Fibroblast of skin of abdomen (primary cell): ENCODE measurements around the gene RPL10L. TPM values are rescaled to one million over a fixed set of nuclear protein-coding genes. Genes with fewer than 3 reads are reported as not detected.

ENCODE experiments used
- DNase-seq: peaks from one replicate; pipeline ENCODE4 v3.0.0-alpha.2; 2013
- polyA plus RNA-seq, 2 experiments: library from polyadenylated mRNA; unstranded; fragments of 120-200 nt; gene quantifications; one replicate each; pipeline ENCODE4 v1.2.1, GENCODE V29; 2013; ENCODE audit not compliant: insufficient read length in 2 of 2

RPL10L gene
- polyA plus RNA-seq (2013, experiment 1 of 2; ENCODE audit: insufficient read length): not detected
- polyA plus RNA-seq (2013, experiment 2 of 2; ENCODE audit: insufficient read length): 0.12 TPM

DNA sequence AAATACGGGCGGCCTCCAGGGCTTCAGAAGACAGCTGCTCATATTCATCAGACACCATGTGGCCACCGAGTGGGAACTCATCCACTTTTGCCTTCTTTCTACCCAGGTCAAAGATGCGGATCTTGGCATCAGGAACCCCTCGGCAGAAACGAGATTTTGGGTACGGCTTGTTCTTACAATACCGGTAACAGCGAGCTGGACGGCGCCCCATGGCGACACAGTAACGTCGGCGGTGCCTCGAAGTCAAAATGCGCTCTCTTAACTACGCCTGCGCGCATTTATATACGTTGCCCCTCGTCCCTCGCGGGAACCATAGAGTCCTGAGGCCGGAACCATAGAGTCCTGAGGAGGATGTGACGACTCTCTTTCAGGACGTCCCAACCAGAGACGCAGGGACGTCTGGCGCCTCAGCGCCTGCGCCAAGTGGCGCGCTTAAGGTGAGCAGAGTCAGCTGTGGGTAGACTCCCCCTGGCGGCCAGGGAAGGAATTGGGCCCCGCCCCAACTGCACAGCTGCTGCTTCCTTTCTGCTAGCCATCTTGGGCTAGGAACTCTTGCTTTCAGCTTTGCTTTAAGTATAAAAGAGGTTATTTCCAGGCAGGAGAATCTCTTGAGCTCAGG is at the start of gene RPL10L:
RPL10L (minus strand) TSS at position 256 of the 619 bp plus-strand sequence; CDS start at position 211, 45 bp downstream.
- no peak for DNase-seq

DNA sequence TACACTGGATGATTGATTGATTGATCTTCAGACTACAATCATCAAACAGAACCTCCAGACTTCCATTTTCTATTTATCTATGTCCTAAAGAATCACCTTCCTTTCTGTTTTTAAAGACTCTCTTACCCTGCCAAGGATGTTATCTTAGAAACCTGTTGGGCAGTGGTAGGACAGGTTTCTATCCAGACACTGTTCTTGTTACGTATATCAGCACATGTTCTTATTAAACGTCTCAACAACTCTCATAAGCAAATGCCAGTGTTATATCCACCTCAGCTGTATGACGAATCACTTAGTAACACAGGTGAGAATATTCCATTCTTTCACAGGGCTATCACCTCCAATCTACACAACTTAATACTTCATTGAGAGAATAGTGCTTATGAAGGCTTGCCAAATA is 40.2 kb upstream of the RPL10L start:
- DNase-seq: no peak

DNA sequence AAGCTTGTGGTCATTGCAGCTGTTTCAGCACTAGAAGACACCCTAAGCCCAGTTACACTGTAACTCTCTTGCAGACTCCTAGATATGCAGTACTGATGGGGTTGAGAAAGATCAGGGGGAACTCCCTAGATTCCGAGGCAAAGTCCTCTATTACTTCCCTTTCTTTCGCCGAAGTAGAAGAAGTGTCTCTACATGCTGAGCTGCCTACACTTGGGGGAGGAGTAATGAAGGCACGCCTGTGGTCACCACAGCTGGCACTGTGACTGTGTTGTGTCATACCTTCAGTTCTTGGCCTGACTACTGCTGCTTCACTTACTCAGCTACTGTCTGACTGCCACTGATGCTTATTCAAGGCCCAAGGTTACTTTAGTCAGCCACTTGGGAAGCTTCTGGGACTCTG is 35.1 kb upstream of the RPL10L start:
- no peak for DNase-seq

DNA sequence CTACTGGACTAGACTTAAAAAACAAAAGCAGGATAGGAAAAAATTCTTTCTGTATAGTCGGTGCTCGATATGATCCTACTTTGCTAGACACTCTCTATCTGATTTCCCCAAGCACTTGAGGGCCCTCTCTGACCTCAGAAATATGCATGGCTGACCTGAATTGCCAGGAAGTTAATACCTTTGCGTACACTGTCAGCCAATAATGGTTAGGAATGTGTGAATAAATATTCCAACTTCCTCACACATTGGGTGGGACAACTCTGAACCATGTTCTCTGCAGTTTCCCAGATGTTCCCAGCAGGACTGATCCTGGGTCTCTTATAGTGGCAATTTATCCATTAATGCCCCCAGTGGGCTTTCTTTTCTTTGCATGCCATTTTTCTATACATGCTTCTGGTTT is 20.5 kb upstream of the RPL10L start:
- DNase-seq: no peak

DNA sequence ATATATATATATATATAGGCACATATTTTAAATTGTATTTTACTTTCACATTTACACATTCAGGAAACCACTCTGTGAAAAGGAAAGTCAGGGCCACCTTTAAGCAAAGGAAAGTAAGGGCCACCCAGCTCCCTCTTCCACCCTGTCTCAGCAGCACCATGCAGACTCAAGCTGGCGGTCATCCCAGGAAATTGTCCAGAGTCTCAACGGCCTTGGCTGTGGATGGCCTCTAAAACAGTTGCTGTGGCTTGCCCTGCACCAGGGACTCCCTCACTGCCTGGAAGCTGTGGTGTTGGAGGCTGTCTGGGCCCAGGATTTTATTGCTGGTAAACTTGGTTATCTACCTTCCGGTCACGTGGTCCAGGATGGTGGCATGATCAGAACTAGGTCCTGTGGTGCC is 11.8 kb upstream of the RPL10L start:
- no peak for DNase-seq

DNA sequence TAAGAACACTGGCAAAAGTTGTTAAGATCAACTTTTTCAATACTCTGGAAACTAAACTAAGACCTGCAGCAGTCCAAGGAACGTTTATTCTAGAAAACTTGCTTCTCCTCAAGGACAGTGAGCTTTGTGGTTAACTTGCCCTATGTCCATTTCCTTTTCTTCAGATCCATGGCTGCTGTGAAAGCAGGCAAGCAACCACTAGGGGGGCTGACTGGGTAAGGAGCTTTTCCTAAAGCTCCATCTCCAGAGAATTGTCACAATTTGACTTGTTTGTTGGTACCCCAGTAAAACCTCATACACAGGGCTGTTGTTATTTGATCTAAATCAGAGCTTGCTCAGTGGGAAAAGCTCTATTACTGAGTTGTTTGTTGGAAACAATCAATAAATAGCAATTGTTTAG is 10.1 kb upstream of the RPL10L start:
- DNase-seq: no peak

DNA sequence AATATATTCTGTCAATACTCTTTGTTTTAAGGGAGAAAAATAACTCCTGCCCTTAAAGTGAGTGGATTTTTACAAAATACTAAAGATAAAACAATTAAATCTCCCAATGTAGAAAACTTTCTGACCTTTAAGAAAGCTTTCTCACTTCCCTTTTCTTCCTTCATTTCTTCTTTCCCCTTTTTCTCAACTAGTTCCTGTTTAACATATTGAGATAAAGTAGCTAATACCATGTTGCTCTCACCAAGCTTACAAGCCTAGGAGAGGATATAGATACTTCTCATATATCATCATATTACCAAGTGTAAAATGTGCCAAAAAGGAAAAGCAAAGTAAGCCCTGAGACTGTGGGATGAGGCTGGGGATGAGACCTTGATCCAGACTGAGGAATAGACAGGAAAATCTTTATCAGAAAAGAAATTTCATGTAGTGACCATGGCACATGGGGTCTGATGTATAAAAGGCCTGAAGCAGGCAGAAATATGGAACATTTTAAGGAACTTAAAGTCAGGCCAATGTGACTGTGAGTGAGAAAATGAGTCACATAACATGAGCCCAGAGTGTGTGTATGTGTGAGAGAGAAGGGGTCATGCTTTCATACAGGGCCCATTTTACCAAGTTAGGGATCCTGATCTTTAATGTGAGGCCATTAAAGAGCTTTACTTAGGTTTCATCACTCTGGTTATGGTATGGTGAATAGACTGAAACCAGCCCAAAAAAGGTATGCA is 1.6 kb upstream of the RPL10L start:
- DNase-seq: no peak

DNA sequence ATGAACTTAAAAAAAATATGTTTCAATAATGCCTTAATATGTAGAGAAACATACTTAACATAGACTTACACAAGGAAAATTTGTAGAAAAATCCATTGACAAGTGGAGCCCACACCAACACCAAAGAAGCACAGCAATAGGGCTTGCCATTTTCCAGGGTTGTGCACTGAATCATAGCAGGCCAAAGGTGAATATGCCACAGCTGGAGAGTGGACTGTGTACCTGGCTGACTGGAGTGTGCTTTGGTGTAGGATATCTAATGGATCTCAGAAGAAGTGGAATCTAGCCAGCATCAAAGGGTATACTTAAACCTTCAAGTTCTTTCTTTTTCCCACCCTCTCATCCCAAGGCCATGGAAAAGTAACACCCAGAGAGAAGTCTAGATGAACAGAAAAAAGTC is 4.8 kb downstream of the RPL10L start:
- no peak for DNase-seq

DNA sequence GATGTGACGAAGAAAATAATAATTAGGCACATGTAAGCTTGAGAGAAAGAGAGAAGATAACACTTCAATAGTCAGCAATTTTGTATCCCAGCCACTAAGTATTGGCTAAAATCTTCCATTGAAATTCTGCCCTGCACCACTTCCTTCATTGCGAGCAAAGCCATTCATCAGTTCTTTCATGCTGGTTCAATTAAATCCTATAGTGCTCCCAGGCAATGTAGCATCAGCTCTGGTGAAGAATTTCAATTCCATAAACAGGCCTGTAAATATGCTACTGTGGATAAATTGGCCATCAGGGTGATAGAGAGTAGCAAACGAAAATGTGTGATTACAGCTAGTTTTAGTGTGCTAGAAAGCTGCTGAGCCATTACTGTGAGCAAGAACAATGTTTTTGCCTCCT is 24.7 kb downstream of the RPL10L start:
- DNase-seq: no peak
